ENCODE data around the gene PIF1. TPM values are rescaled to one million over a fixed set of nuclear protein-coding genes. Genes with fewer than 3 reads are reported as not detected.

Gene PIF1
- total RNA-seq, 1 experiment from 2014 or later: 74.4 TPM

DNA sequence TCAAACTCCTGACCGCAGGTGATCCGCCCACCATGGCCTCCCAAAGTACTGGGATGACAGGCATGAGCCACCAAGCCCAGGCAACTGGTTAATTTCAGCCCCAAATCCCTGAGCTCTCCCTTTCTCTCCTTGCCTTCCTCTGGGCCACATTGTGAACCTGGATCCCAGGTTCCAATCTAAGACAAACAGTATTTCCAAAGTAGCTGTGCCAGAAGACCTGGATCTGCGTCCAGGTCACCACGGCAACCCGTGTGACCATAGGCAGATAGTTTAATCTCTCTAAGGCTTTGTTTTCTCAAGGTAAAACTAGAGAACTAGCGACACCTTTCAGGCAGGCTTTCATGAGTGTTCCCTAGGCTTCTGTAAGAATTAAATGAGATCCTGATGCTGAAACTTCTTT lies 44.1 kb downstream of the PIF1 start:
- Mint-ChIP-seq H3K4me1 (peaks cover 47 to 53% of the 10 kb centered on the region in 2 experiments), H3K9me3 (no peaks in the 10 kb centered on the region), H3K4me3 (no peak overlapping the region), H3K27ac (peak overlapping the region in 2 of 3 experiments; percentile 62 to 79; a peak in 1 of 7 replicates), H3K36me3 (ENCODE audit: insufficient read depth in 1 of 3, low read depth in 3 of 3) (no peaks in the 10 kb centered on the region; a peak in 2 of 7 replicates), H3K27me3 (ENCODE audit: low read depth) (no peaks in the 10 kb centered on the region)
- H3K4me1 ChIP-seq (ENCODE audit: insufficient read depth, low read length): peaks cover 14% of the 10 kb centered on the region; the same call in 1 of the 2 replicates
- no peak overlapping the region for H4K8ac ChIP-seq (replicated peaks; ENCODE audit: insufficient read length, low read depth, low read length)
- no peak overlapping the region for H2BK5ac ChIP-seq (ENCODE audit: insufficient read length, low read length)
- H3K4me2 ChIP-seq (ENCODE audit: insufficient read depth, insufficient read length, low read length): no peak overlapping the region
- H3K27ac ChIP-seq (ENCODE audit: insufficient read length, low read depth, low read length): no peak overlapping the region
- H3K23ac ChIP-seq (ENCODE audit: insufficient read length, low read depth, low read length): no peak overlapping the region
- no peak overlapping the region for H3K56ac ChIP-seq (ENCODE audit: insufficient read length, low read depth, low read length)
- H3K14ac ChIP-seq (ENCODE audit: insufficient read depth, low read length): no peak overlapping the region
- H4K20me1 ChIP-seq (ENCODE audit: control insufficient read depth, insufficient read depth, insufficient read length): no peaks in the 10 kb centered on the region
- TF ChIP-seq, protein P1, sequence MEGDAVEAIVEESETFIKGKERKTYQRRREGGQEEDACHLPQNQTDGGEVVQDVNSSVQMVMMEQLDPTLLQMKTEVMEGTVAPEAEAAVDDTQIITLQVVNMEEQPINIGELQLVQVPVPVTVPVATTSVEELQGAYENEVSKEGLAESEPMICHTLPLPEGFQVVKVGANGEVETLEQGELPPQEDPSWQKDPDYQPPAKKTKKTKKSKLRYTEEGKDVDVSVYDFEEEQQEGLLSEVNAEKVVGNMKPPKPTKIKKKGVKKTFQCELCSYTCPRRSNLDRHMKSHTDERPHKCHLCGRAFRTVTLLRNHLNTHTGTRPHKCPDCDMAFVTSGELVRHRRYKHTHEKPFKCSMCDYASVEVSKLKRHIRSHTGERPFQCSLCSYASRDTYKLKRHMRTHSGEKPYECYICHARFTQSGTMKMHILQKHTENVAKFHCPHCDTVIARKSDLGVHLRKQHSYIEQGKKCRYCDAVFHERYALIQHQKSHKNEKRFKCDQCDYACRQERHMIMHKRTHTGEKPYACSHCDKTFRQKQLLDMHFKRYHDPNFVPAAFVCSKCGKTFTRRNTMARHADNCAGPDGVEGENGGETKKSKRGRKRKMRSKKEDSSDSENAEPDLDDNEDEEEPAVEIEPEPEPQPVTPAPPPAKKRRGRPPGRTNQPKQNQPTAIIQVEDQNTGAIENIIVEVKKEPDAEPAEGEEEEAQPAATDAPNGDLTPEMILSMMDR (conservative IDR thresholded peaks at IDR 0.05): no peak
- no peaks in the 10 kb centered on the region for H3K9me3 ChIP-seq (ENCODE audit: control insufficient read depth, low read depth, low read length)
- no peak overlapping the region for H3K4ac ChIP-seq (ENCODE audit: low read depth, low read length)
- no peaks in the 10 kb centered on the region for H3K79me1 ChIP-seq (ENCODE audit: insufficient read depth, low read depth, low read length, poor library complexity, severe bottlenecking)
- no peak for DNase-seq
- no peak overlapping the region for H2AK5ac ChIP-seq (ENCODE audit: insufficient read length, low read length)
- no CpG with 5 or more reads among the region's 6 CpGs for WGBS (ENCODE audit: extremely low coverage, insufficient read length, low lambda C conversion rate)
- no peak overlapping the region for H2BK20ac ChIP-seq (ENCODE audit: low read depth, low read length, poor library complexity, severe bottlenecking)
- peaks cover under 1% of the 10 kb centered on the region; the same call in 1 of the 2 replicates for H3K79me2 ChIP-seq (ENCODE audit: insufficient read depth, low read length)
- no peak overlapping the region for H4K5ac ChIP-seq (ENCODE audit: insufficient read length, low read depth, low read length)
- no peak overlapping the region for H2BK120ac ChIP-seq (ENCODE audit: low read depth, low read length, poor library complexity, severe bottlenecking)
- H3K18ac ChIP-seq (ENCODE audit: insufficient read length, low read depth, low read length): no peak overlapping the region
- H2AFZ ChIP-seq (ENCODE audit: low read length): no peak overlapping the region
- no peak overlapping the region for H2BK15ac ChIP-seq (ENCODE audit: low read depth, low read length)
- H3K27me3 ChIP-seq (ENCODE audit: insufficient read depth, low read length): no peaks in the 10 kb centered on the region
- H4K91ac ChIP-seq (ENCODE audit: insufficient read length, low read depth, low read length): no peak overlapping the region
- H3T11ph ChIP-seq (ENCODE audit: low read length): no peak overlapping the region
- peaks cover 5% of the 10 kb centered on the region for H3K23me2 ChIP-seq (ENCODE audit: insufficient read length, low read depth, low read length, poor library complexity, severe bottlenecking)
- H2BK12ac ChIP-seq (ENCODE audit: insufficient read length, low read depth, low read length): no peak overlapping the region
- no peak overlapping the region for H3K9ac ChIP-seq (ENCODE audit: extremely low read depth, insufficient read length, low read length)

Measured in H9 (cell line).